ENCODE measurements around the gene EEF1AKMT3. TPM values are rescaled to one million over a fixed set of nuclear protein-coding genes. Genes with fewer than 3 reads are reported as not detected.

The EEF1AKMT3 gene
- total and polyA plus RNA-seq, 9 of the 15 experiments (the other 6 are each of a cell fraction or from before 2014, with no cell fraction given) = 4.1 to 17.2 (median 7.9) TPM

DNA sequence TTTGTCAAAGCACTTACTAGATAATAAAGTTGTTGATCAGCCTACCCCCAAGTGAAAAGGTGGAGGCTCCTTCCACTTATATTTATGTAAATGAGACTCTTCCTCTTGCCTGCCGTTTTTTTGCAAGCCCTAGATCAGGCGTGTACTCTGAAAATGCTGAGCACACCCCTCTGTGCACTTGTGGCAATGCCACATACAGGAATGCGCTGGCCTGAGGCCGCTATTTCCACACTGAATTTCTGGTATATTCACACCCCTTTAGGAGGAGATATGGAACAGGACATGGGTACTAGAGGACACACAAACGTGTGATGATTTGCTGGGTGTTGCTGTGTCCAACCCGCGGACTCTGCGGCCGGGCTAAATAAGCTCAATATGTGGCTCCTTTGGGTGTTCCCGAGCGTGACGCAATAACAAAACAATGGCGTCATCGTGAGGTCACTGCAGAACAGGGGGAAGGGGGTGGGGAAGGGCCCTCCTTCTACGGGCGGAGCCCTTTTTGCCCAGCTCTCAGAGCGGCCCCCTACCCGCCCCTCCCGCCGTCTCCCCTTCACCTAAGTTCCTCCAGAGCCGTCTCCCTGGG is 28.1 kb upstream of the EEF1AKMT3 start (continued):
- TF ChIP-seq JUND (IDR thresholded peaks at IDR 0.05; ENCODE audit: borderline replicate concordance, low read depth, low read length) (peak; percentile 86), JUND (tag; IDR thresholded peaks at IDR 0.05; ENCODE audit: borderline replicate concordance, low read depth, low read length) (peak; percentile 90; the same call in 2 of the 3 replicates), TAF7 (tag; IDR thresholded peaks at IDR 0.05) (no peak), RAD51 (IDR thresholded peaks at IDR 0.05; ENCODE audit: borderline replicate concordance, low read depth) (no peak), ZNF436 (CRISPR knock-in tag; IDR thresholded peaks at IDR 0.05) (0 out of 2 replicates have a peak, but pooled peaks have one; percentile 8), CHD2 (IDR thresholded peaks at IDR 0.05; ENCODE audit: low read depth, low read length) (no peak; the same call in 1 of the 2 replicates), ZNF274 (IDR thresholded peaks at IDR 0.05; ENCODE audit: borderline replicate concordance, low read depth, low read length) (no peak), CSDE1 (IDR thresholded peaks at IDR 0.05) (peak in 1 of 2 experiments; percentile 87; a peak in 2 of 4 replicates), ZNF561 (CRISPR knock-in tag; conservative IDR thresholded peaks at IDR 0.05) (no peak), ATF1 (CRISPR knock-in tag; IDR thresholded peaks at IDR 0.05) (peak; percentile 89), ATF1 (tag; IDR thresholded peaks at IDR 0.05) (peak; percentile 99), SP1 (CRISPR knock-in tag; IDR thresholded peaks at IDR 0.05) (peak; percentile 90), SIN3B (IDR thresholded peaks at IDR 0.05; ENCODE audit: low read depth) (no peak), ELF4 (CRISPR knock-in tag; IDR thresholded peaks at IDR 0.05) (no peak), NCOA1 (IDR thresholded peaks at IDR 0.05; ENCODE audit: low read depth) (peak; percentile 97), HNRNPLL (IDR thresholded peaks at IDR 0.05; ENCODE audit: low read depth, low read length, poor library complexity, severe bottlenecking) (no peak)
- TF ChIP-seq, protein P1, sequence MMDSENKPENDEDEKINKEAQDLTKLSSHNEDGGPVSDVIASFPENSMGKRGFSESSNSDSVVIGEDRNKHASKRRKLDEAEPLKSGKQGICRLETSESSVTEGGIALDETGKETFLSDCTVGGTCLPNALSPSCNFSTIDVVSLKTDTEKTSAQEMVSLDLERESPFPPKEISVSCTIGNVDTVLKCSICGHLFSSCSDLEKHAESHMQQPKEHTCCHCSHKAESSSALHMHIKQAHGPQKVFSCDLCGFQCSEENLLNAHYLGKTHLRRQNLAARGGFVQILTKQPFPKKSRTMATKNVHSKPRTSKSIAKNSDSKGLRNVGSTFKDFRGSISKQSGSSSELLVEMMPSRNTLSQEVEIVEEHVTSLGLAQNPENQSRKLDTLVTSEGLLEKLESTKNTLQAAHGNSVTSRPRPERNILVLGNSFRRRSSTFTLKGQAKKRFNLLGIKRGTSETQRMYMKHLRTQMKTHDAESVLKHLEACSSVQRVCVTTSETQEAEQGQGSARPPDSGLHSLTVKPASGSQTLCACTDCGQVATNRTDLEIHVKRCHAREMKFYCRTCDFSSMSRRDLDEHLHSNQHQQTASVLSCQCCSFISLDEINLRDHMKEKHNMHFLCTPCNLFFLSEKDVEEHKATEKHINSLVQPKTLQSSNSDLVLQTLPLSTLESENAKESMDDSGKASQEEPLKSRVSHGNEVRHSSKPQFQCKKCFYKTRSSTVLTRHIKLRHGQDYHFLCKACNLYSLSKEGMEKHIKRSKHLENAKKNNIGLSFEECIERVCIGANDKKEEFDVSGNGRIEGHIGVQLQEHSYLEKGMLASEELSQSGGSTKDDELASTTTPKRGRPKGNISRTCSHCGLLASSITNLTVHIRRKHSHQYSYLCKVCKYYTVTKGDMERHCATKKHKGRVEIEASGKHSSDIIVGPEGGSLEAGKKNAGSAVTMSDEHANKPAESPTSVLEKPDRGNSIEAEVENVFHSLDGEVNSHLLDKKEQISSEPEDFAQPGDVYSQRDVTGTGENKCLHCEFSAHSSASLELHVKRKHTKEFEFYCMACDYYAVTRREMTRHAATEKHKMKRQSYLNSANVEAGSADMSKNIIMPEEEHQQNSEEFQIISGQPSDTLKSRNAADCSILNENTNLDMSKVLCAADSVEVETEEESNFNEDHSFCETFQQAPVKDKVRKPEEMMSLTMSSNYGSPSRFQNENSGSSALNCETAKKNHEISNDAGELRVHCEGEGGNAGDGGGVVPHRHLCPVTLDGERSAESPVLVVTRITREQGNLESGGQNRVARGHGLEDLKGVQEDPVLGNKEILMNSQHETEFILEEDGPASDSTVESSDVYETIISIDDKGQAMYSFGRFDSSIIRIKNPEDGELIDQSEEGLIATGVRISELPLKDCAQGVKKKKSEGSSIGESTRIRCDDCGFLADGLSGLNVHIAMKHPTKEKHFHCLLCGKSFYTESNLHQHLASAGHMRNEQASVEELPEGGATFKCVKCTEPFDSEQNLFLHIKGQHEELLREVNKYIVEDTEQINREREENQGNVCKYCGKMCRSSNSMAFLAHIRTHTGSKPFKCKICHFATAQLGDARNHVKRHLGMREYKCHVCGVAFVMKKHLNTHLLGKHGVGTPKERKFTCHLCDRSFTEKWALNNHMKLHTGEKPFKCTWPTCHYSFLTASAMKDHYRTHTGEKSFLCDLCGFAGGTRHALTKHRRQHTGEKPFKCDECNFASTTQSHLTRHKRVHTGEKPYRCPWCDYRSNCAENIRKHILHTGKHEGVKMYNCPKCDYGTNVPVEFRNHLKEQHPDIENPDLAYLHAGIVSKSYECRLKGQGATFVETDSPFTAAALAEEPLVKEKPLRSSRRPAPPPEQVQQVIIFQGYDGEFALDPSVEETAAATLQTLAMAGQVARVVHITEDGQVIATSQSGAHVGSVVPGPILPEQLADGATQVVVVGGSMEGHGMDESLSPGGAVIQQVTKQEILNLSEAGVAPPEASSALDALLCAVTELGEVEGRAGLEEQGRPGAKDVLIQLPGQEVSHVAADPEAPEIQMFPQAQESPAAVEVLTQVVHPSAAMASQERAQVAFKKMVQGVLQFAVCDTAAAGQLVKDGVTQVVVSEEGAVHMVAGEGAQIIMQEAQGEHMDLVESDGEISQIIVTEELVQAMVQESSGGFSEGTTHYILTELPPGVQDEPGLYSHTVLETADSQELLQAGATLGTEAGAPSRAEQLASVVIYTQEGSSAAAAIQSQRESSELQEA (IDR thresholded peaks at IDR 0.05; ENCODE audit: low read depth) = no peak
- TF ChIP-seq, protein P2, sequence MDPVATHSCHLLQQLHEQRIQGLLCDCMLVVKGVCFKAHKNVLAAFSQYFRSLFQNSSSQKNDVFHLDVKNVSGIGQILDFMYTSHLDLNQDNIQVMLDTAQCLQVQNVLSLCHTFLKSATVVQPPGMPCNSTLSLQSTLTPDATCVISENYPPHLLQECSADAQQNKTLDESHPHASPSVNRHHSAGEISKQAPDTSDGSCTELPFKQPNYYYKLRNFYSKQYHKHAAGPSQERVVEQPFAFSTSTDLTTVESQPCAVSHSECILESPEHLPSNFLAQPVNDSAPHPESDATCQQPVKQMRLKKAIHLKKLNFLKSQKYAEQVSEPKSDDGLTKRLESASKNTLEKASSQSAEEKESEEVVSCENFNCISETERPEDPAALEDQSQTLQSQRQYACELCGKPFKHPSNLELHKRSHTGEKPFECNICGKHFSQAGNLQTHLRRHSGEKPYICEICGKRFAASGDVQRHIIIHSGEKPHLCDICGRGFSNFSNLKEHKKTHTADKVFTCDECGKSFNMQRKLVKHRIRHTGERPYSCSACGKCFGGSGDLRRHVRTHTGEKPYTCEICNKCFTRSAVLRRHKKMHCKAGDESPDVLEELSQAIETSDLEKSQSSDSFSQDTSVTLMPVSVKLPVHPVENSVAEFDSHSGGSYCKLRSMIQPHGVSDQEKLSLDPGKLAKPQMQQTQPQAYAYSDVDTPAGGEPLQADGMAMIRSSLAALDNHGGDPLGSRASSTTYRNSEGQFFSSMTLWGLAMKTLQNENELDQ (CRISPR knock-in tag; IDR thresholded peaks at IDR 0.05; ENCODE audit: borderline replicate concordance) = no peak
- TF ChIP-seq, protein P3, sequence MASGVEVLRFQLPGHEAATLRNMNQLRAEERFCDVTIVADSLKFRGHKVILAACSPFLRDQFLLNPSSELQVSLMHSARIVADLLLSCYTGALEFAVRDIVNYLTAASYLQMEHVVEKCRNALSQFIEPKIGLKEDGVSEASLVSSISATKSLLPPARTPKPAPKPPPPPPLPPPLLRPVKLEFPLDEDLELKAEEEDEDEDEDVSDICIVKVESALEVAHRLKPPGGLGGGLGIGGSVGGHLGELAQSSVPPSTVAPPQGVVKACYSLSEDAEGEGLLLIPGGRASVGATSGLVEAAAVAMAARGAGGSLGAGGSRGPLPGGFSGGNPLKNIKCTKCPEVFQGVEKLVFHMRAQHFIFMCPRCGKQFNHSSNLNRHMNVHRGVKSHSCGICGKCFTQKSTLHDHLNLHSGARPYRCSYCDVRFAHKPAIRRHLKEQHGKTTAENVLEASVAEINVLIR (CRISPR knock-in tag; IDR thresholded peaks at IDR 0.05) = peak; percentile 96

All from K562 (cell line).